T47D (cell line): ENCODE data around the gene CTCF.

Experiments used
- DNase-seq, 2 experiments: peaks; one replicate each; pipeline versions ENCODE4 v3.0.0 to v3.0.0-alpha.2; 2011 to 2012; ENCODE audit warnings: low read depth in 1 of 2, low spot score in 1 of 2
- JUND ChIP-seq: IDR thresholded peaks from 2 replicates; pipeline ENCODE4 v1.6.1; 2012; ENCODE audit warnings: low read depth
- in situ Hi-C: cut with HindIII; loops from 2 replicates; pipeline ENCODE4 v1.10.0; 2016; ENCODE audit warnings: low sequenced_read_pairs, low pct_unique_long_range_greater_than_20kb

The CTCF gene

GRCh38 chr16:67672739-67673662 is 110.7 kb downstream of the CTCF start:
- no peak for TF ChIP-seq JUND
- in situ Hi-C loops = no loop called here
- DNase-seq = peak; percentile 78 to 84

- DNase-seq = peak in 1 of 2 experiments; percentile 59
- TF ChIP-seq JUND = no peak
- in situ Hi-C loops = no loop called here
Observed at GRCh38 chr16:67673712-67674580, 111.6 kb downstream of the CTCF start.

GRCh38 chr16:67674851-67675578 is 112.7 kb downstream of the CTCF start:
- no peak for DNase-seq
- in situ Hi-C loops = no loop called here

GRCh38 chr16:67675579-67675935 is 113.2 kb downstream of the CTCF start:
- no peak for DNase-seq
- in situ Hi-C loops = no loop called here
- TF ChIP-seq JUND = no peak

More at GRCh38 chr16:67674851-67675578, 112.7 kb downstream of the CTCF start:
- TF ChIP-seq JUND = no peak

GRCh38 chr16:67675999-67676398 is 113.7 kb downstream of the CTCF start:
- in situ Hi-C loops = no loop called here
- no peak for DNase-seq
- TF ChIP-seq JUND = no peak

GRCh38 chr16:67676516-67676915 is 114.2 kb downstream of the CTCF start:
- DNase-seq = peak; percentile 70 to 91
- TF ChIP-seq JUND = no peak; the same call in 1 of the 2 replicates
- in situ Hi-C loops = no loop called here

GRCh38 chr16:67676939-67677338 is 114.6 kb downstream of the CTCF start:
- TF ChIP-seq JUND = no peak
- DNase-seq = no peak
- in situ Hi-C loops = no loop called here

- TF ChIP-seq JUND = no peak
- in situ Hi-C loops = no loop called here
Observed at GRCh38 chr16:67677712-67678111, 115.4 kb downstream of the CTCF start.

GRCh38 chr16:67678354-67679023 is 116.2 kb downstream of the CTCF start:
- no peak for TF ChIP-seq JUND
- no peak for DNase-seq
- in situ Hi-C loops = no loop called here

More at GRCh38 chr16:67677712-67678111, 115.4 kb downstream of the CTCF start:
- DNase-seq = peak in 1 of 2 experiments; percentile 81

GRCh38 chr16:67679935-67680897 is 117.9 kb downstream of the CTCF start:
- in situ Hi-C loops = no loop called here
- DNase-seq = no peak
- TF ChIP-seq JUND = no peak

- TF ChIP-seq JUND = no peak
- DNase-seq = no peak
- in situ Hi-C loops = no loop called here
Observed at GRCh38 chr16:67683767-67684166, 121.4 kb downstream of the CTCF start.
